ENCODE results near the gene AFF4. TPM values are rescaled to one million over a fixed set of nuclear protein-coding genes. Genes with fewer than 3 reads are reported as not detected.
A peak's percentile ranks its signal among the peaks of the same experiment; 100 is the strongest.

Gene AFF4
- total RNA-seq, 4 donors from 2014 or later, result 36.7 to 153 (median 67.5) TPM

GRCh38 chr5:132905938-132906337 is 57.5 kb downstream of the AFF4 start:
- in situ Hi-C loops (cut with MboI; ENCODE audit: low sequenced_read_pairs in 4 of 4), result no loop called here
- TF ChIP-seq POLR2A (IDR thresholded peaks at IDR 0.05) (no peak), CTCF (IDR thresholded peaks at IDR 0.05 in 4 of 5, conservative IDR thresholded peaks at IDR 0.05 in 1 of 5) (peak in 3 of 5 experiments; percentile 33 to 48 (median 35))
- peaks cover 14 to 27% of the 10 kb centered on the region in 2 donors for H3K4me1 ChIP-seq
- peak overlapping the region; percentile 55 to 58 (median 57) for H3K27ac ChIP-seq
- ATAC-seq (peak; percentile 87 to 95), DNase-seq (no peak)
- intact Hi-C loops (cut with DNase I; ENCODE audit: low total_unique reads), result loop anchor here (5.0 kb wide), 1 partner anchor 56 kb away; the partner anchor contains the start of gene AFF4
- no peaks in the 10 kb centered on the region for H3K9me3 ChIP-seq
- H3K27me3 ChIP-seq, result no peaks in the 10 kb centered on the region
- H3K36me3 ChIP-seq, result peaks cover 0 to 26% of the 10 kb centered on the region in 2 donors
- no peak overlapping the region for H3K4me3 ChIP-seq

- ATAC-seq (no peak), DNase-seq (no peak)
- Histone ChIP-seq H3K4me1 (peaks cover 14 to 18% of the 10 kb centered on the region in 2 donors), H3K4me3 (no peak overlapping the region), H3K36me3 (peaks cover 0 to 49% of the 10 kb centered on the region in 2 donors), H3K9me3 (no peaks in the 10 kb centered on the region), H3K27ac (no peak overlapping the region), H3K27me3 (no peaks in the 10 kb centered on the region)
- in situ Hi-C loops (cut with MboI; ENCODE audit: low sequenced_read_pairs in 4 of 4) (no loop called here), intact Hi-C loops (cut with DNase I; ENCODE audit: low total_unique reads) (no loop called here)
- no peak for TF ChIP-seq POLR2A (IDR thresholded peaks at IDR 0.05)
- TF ChIP-seq CTCF (IDR thresholded peaks at IDR 0.05 in 4 of 5, conservative IDR thresholded peaks at IDR 0.05 in 1 of 5), result no peak
Observed at GRCh38 chr5:132901730-132902129, 61.7 kb downstream of the AFF4 start.

DNA sequence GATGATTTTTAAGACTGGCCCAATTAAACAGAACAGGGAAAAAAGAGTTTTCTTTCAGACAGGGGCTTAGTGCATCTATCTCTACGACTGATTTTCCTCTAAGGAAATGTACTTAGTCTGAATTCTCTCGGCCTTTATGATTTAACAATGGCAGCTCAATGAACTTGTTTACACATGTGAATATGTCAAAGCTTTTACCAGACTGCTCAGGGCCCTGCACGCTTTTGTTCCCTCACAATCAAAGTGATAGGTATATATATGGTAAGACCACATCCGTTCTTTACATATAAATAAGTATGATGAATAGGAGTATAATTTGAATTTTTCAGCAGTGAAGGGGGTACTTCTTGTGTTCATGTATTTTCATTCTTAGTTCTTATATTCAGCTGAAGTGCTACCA is 62.4 kb downstream of the AFF4 start:
- ATAC-seq (no peak), DNase-seq (no peak)
- Histone ChIP-seq H3K36me3 (peaks cover 0 to 56% of the 10 kb centered on the region in 2 donors), H3K27ac (no peak overlapping the region), H3K27me3 (no peaks in the 10 kb centered on the region), H3K9me3 (no peaks in the 10 kb centered on the region), H3K4me1 (peaks cover 13% of the 10 kb centered on the region in 2 donors), H3K4me3 (no peak overlapping the region)
- no peak for TF ChIP-seq CTCF (IDR thresholded peaks at IDR 0.05 in 4 of 5, conservative IDR thresholded peaks at IDR 0.05 in 1 of 5)
- TF ChIP-seq POLR2A (IDR thresholded peaks at IDR 0.05), result no peak
- intact Hi-C loops (cut with DNase I; ENCODE audit: low total_unique reads) (no loop called here), in situ Hi-C loops (cut with MboI; ENCODE audit: low sequenced_read_pairs in 4 of 4) (no loop called here)

- H3K9me3 ChIP-seq, result no peaks in the 10 kb centered on the region
- H3K36me3 ChIP-seq, result peaks cover 0 to 71% of the 10 kb centered on the region in 2 donors
- in situ Hi-C loops (cut with MboI; ENCODE audit: low sequenced_read_pairs in 4 of 4), result no loop called here
- ATAC-seq (no peak), DNase-seq (no peak)
- H3K27me3 ChIP-seq, result no peaks in the 10 kb centered on the region
- no peak for TF ChIP-seq CTCF (IDR thresholded peaks at IDR 0.05 in 4 of 5, conservative IDR thresholded peaks at IDR 0.05 in 1 of 5)
- no peak for TF ChIP-seq POLR2A (IDR thresholded peaks at IDR 0.05)
- peaks cover 8% of the 10 kb centered on the region in 2 donors for H3K4me1 ChIP-seq
- H3K4me3 ChIP-seq, result no peak overlapping the region
- intact Hi-C loops (cut with DNase I; ENCODE audit: low total_unique reads), result no loop called here
- H3K27ac ChIP-seq, result no peak overlapping the region
Observed at GRCh38 chr5:132898094-132898493, 65.3 kb downstream of the AFF4 start.

DNA sequence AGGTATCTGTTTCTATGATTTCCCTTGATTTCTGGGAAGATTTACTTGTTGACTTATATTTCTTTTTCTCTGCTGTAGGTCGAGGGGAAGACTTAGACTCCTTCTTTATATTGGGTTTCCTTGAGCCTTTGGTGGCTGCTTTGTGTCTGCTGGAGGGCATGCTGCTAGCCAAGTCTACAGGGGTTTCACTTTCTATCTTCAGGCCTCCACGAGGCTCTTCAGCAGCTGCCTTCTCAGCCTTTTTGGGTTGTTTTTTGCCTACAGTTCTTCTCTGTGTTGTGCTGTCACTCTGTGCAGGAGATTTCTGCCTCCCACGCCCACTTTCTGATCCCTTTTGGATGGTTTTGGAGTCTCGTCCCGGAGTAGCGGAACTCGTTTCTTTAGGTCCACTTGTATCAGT is 66.7 kb downstream of the AFF4 start:
- ATAC-seq (no peak), DNase-seq (no peak)
- TF ChIP-seq POLR2A (IDR thresholded peaks at IDR 0.05) (no peak), CTCF (IDR thresholded peaks at IDR 0.05 in 4 of 5, conservative IDR thresholded peaks at IDR 0.05 in 1 of 5) (no peak)
- H3K27me3 ChIP-seq, result no peaks in the 10 kb centered on the region
- no peak overlapping the region for H3K27ac ChIP-seq
- no peak overlapping the region for H3K4me3 ChIP-seq
- in situ Hi-C loops (cut with MboI; ENCODE audit: low sequenced_read_pairs in 4 of 4) (no loop called here), intact Hi-C loops (cut with DNase I; ENCODE audit: low total_unique reads) (no loop called here)
- H3K9me3 ChIP-seq, result no peaks in the 10 kb centered on the region
- peaks cover 0 to 72% of the 10 kb centered on the region in 2 donors for H3K36me3 ChIP-seq
- peaks cover 8% of the 10 kb centered on the region in 2 donors for H3K4me1 ChIP-seq
